GM23338 (cell line): ENCODE data around the gene GLI3. TPM values are rescaled to one million over a fixed set of nuclear protein-coding genes. Genes with fewer than 3 reads are reported as not detected.

Experiments used
- ATAC-seq: fragments of 200-7000 bp; cut with Tn5 transposase; 3 replicates; pipeline ENCODE4 v1.9.1; 2020
- DNase-seq: peaks from one replicate; pipeline ENCODE4 v3.0.0-alpha.2; 2015; ENCODE audit warnings: low spot score
- H2AFZ ChIP-seq: fragments of 200-600 bp; sonication (generic); 2 replicates; pipeline ENCODE4 v1.8.0; 2016; ENCODE audit warnings: antibody characterized with exemption, mild to moderate bottlenecking, moderate library complexity
- H3F3A ChIP-seq: fragments of 200-600 bp; sonication (generic); replicated peaks from 2 replicates; pipeline ENCODE4 v1.8.0; 2017; ENCODE audit warnings: antibody characterized with exemption, mixed run types, low read depth
- H3K27ac ChIP-seq: fragments of 200-600 bp; sonication (generic); 2 replicates; pipeline ENCODE4 v1.6.1; 2016; ENCODE audit warnings: low read depth
- H3K27me3 ChIP-seq: fragments of 200-600 bp; sonication (generic); 2 replicates; pipeline ENCODE4 v1.8.0; 2016; ENCODE audit warnings: mild to moderate bottlenecking, mixed run types, moderate library complexity; ENCODE audit not compliant: insufficient read depth
- H3K36me3 ChIP-seq: fragments of 200-600 bp; sonication (generic); 2 replicates; pipeline ENCODE4 v1.8.0; 2016; ENCODE audit warnings: mild to moderate bottlenecking; ENCODE audit not compliant: insufficient read depth
- H3K4me1 ChIP-seq: fragments of 200-600 bp; sonication (generic); 2 replicates; pipeline ENCODE4 v1.8.0; 2016; ENCODE audit warnings: mild to moderate bottlenecking, moderate library complexity; ENCODE audit not compliant: insufficient read depth
- H3K4me2 ChIP-seq: fragments of 200-600 bp; sonication (generic); 2 replicates; pipeline ENCODE4 v1.7.1; 2017; ENCODE audit warnings: mixed run types
- H3K4me3 ChIP-seq: fragments of 200-600 bp; sonication (generic); 2 replicates; pipeline ENCODE4 v1.6.1; 2016; ENCODE audit warnings: mixed run types
- H3K79me2 ChIP-seq: fragments of 200-600 bp; sonication (generic); replicated peaks from 2 replicates; pipeline ENCODE4 v1.8.0; 2017; ENCODE audit warnings: mild to moderate bottlenecking; ENCODE audit not compliant: insufficient read depth
- H3K9me2 ChIP-seq: fragments of 200-600 bp; sonication (generic); 2 replicates; pipeline ENCODE4 v1.8.0; 2017; ENCODE audit not compliant: insufficient read depth
- H4K20me1 ChIP-seq: fragments of 200-600 bp; sonication (generic); replicated peaks from 2 replicates; pipeline ENCODE4 v1.8.0; 2017; ENCODE audit warnings: mild to moderate bottlenecking; ENCODE audit not compliant: insufficient read depth
- H3K27ac Mint-ChIP-seq: 2 replicates; pipeline ENCODE4 v1.8.0; 2020; ENCODE audit warnings: inconsistent platforms, mild to moderate bottlenecking, moderate library complexity, mixed read lengths
- H3K27me3 Mint-ChIP-seq: 3 replicates; pipeline ENCODE4 v1.8.0; 2022; ENCODE audit warnings: low read depth, mild to moderate bottlenecking, moderate library complexity, mixed read lengths, inconsistent platforms; ENCODE audit not compliant: insufficient read depth, poor library complexity
- H3K36me3 Mint-ChIP-seq: 3 replicates; pipeline ENCODE4 v1.8.0; 2021; ENCODE audit warnings: low read depth, mild to moderate bottlenecking, inconsistent platforms, moderate library complexity, mixed read lengths
- H3K4me1 Mint-ChIP-seq: 3 replicates; pipeline ENCODE4 v1.8.0; 2020; ENCODE audit warnings: mild to moderate bottlenecking, inconsistent platforms, mixed read lengths
- H3K4me3 Mint-ChIP-seq: 3 replicates; pipeline ENCODE4 v1.8.0; 2021; ENCODE audit warnings: moderate library complexity, mild to moderate bottlenecking, inconsistent platforms, mixed read lengths
- H3K9me3 Mint-ChIP-seq: 3 replicates; pipeline ENCODE4 v1.8.0; 2020; ENCODE audit warnings: moderate library complexity, mild to moderate bottlenecking, inconsistent platforms, mixed read lengths
- CREB1 ChIP-seq: fragments of 250-450 bp; sonication (Bioruptor Pico); IDR thresholded peaks from 2 replicates; pipeline ENCODE4 v1.5.0; 2020; ENCODE audit warnings: low read depth, mild to moderate bottlenecking, moderate library complexity
- EZH2 ChIP-seq: fragments of 200-600 bp; sonication (generic); IDR thresholded peaks from one replicate; pipeline ENCODE4 v1.8.0; 2017; ENCODE audit warnings: antibody characterized with exemption, mild to moderate bottlenecking, low read depth; ENCODE audit not compliant: unreplicated experiment
- JUNB ChIP-seq: IDR thresholded peaks from one replicate; pipeline ENCODE4 v1.6.1; 2016; ENCODE audit warnings: antibody characterized with exemption; ENCODE audit not compliant: unreplicated experiment
- ZNF331 ChIP-seq: fragments of 250-450 bp; sonication (Bioruptor Pico); IDR thresholded peaks from 2 replicates; pipeline ENCODE4 v1.5.0; 2020; ENCODE audit warnings: low read depth, mild to moderate bottlenecking, moderate library complexity
- polyA plus RNA-seq: library from polyadenylated mRNA; unstranded; fragments of >200 nt; fragmentation: Nextera tagmentation; extraction: Ambion mirVana; gene quantifications from 2 replicates; pipeline ENCODE4 v1.2.1, GENCODE V29; 2016
- total RNA-seq: library from RNA; depleted of rRNA; stranded (reverse); fragments of >200 nt; shearing (Covaris generic); gene quantifications from 2 replicates; pipeline ENCODE4 v1.2.3, GENCODE V29; 2014
- TF ChIP-seq, protein P1 (sequence below): fragments of 250-450 bp; sonication (Bioruptor Pico); IDR thresholded peaks from 2 replicates; pipeline ENCODE4 v1.5.0; 2020; ENCODE audit warnings: mild to moderate bottlenecking, moderate library complexity
- TF ChIP-seq, protein P2 (sequence below): IDR thresholded peaks from 2 replicates; pipeline ENCODE4 v1.6.1; 2016; ENCODE audit warnings: antibody characterized with exemption
- TF ChIP-seq, protein P3 (sequence below), 2 experiments: fragments of 200-600 bp in 1 of 2; sonication (generic) in 1 of 2; conservative IDR thresholded peaks; 2 replicates each; pipeline versions ENCODE4 v1.5.1 to v1.6.1; 2016 to 2017; ENCODE audit warnings: antibody characterized with exemption in 2 of 2, low read depth in 2 of 2, mild to moderate bottlenecking in 2 of 2, moderate library complexity in 1 of 2

Gene GLI3
- total and polyA plus RNA-seq, 2 experiments from 2014 or later = 16.1 to 17.9 TPM

DNA sequence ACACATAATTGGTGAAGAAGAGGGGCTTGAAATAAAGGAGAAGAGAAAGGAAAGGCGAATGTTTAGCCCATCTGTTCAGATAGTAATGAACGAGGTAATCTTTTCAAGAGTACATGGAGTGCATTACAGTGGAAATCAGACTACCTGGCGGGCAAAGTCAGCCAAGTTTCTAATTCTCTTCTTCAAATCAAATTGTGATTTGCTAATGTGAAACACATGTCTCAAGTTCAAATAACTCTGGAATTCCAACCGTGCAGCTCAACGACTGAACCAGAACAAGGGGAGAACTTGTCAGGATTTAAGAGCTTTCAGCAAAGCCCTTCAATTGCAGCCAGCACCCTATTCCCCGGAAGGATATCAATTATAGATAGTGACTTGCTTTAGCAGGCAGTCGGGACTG, 216.9 kb downstream of the GLI3 start:
- H3K4me1 Mint-ChIP-seq = peaks cover 60% of the 10 kb centered on the region
- H3K27me3 Mint-ChIP-seq = no peaks in the 10 kb centered on the region
- no peak overlapping the region for H2AFZ ChIP-seq
- no peak overlapping the region for H3K4me3 Mint-ChIP-seq
- H3K27ac Mint-ChIP-seq = no peak overlapping the region
- peaks cover 3% of the 10 kb centered on the region; the same call in 1 of the 2 replicates for H3K36me3 ChIP-seq
- H3K79me2 ChIP-seq = no peaks in the 10 kb centered on the region
- H3K4me3 ChIP-seq = no peak overlapping the region
- peaks cover 26% of the 10 kb centered on the region for H3K36me3 Mint-ChIP-seq
- H3K4me2 ChIP-seq = no peak overlapping the region
- H3K4me1 ChIP-seq = peaks cover 11% of the 10 kb centered on the region
- no peak for TF ChIP-seq ZNF331 (CRISPR knock-in tag)
- no peak for TF ChIP-seq CREB1 (CRISPR knock-in tag)
- TF ChIP-seq, protein P1, sequence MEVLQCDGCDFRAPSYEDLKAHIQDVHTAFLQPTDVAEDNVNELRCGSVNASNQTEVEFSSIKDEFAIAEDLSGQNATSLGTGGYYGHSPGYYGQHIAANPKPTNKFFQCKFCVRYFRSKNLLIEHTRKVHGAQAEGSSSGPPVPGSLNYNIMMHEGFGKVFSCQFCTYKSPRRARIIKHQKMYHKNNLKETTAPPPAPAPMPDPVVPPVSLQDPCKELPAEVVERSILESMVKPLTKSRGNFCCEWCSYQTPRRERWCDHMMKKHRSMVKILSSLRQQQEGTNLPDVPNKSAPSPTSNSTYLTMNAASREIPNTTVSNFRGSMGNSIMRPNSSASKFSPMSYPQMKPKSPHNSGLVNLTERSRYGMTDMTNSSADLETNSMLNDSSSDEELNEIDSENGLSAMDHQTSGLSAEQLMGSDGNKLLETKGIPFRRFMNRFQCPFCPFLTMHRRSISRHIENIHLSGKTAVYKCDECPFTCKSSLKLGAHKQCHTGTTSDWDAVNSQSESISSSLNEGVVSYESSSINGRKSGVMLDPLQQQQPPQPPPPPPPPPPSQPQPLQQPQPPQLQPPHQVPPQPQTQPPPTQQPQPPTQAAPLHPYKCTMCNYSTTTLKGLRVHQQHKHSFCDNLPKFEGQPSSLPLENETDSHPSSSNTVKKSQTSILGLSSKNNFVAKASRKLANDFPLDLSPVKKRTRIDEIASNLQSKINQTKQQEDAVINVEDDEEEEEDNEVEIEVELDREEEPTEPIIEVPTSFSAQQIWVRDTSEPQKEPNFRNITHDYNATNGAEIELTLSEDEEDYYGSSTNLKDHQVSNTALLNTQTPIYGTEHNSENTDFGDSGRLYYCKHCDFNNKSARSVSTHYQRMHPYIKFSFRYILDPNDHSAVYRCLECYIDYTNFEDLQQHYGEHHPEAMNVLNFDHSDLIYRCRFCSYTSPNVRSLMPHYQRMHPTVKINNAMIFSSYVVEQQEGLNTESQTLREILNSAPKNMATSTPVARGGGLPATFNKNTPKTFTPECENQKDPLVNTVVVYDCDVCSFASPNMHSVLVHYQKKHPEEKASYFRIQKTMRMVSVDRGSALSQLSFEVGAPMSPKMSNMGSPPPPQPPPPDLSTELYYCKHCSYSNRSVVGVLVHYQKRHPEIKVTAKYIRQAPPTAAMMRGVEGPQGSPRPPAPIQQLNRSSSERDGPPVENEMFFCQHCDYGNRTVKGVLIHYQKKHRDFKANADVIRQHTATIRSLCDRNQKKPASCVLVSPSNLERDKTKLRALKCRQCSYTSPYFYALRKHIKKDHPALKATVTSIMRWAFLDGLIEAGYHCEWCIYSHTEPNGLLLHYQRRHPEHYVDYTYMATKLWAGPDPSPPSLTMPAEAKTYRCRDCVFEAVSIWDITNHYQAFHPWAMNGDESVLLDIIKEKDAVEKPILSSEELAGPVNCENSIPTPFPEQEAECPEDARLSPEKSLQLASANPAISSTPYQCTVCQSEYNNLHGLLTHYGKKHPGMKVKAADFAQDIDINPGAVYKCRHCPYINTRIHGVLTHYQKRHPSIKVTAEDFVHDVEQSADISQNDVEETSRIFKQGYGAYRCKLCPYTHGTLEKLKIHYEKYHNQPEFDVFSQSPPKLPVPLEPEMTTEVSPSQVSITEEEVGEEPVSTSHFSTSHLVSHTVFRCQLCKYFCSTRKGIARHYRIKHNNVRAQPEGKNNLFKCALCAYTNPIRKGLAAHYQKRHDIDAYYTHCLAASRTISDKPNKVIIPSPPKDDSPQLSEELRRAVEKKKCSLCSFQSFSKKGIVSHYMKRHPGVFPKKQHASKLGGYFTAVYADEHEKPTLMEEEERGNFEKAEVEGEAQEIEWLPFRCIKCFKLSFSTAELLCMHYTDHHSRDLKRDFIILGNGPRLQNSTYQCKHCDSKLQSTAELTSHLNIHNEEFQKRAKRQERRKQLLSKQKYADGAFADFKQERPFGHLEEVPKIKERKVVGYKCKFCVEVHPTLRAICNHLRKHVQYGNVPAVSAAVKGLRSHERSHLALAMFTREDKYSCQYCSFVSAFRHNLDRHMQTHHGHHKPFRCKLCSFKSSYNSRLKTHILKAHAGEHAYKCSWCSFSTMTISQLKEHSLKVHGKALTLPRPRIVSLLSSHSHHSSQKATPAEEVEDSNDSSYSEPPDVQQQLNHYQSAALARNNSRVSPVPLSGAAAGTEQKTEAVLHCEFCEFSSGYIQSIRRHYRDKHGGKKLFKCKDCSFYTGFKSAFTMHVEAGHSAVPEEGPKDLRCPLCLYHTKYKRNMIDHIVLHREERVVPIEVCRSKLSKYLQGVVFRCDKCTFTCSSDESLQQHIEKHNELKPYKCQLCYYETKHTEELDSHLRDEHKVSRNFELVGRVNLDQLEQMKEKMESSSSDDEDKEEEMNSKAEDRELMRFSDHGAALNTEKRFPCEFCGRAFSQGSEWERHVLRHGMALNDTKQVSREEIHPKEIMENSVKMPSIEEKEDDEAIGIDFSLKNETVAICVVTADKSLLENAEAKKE (CRISPR knock-in tag) = no peak
- TF ChIP-seq JUNB = no peak
- TF ChIP-seq, protein P2, sequence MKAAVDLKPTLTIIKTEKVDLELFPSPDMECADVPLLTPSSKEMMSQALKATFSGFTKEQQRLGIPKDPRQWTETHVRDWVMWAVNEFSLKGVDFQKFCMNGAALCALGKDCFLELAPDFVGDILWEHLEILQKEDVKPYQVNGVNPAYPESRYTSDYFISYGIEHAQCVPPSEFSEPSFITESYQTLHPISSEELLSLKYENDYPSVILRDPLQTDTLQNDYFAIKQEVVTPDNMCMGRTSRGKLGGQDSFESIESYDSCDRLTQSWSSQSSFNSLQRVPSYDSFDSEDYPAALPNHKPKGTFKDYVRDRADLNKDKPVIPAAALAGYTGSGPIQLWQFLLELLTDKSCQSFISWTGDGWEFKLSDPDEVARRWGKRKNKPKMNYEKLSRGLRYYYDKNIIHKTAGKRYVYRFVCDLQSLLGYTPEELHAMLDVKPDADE = no peak
- TF ChIP-seq, protein P3, sequence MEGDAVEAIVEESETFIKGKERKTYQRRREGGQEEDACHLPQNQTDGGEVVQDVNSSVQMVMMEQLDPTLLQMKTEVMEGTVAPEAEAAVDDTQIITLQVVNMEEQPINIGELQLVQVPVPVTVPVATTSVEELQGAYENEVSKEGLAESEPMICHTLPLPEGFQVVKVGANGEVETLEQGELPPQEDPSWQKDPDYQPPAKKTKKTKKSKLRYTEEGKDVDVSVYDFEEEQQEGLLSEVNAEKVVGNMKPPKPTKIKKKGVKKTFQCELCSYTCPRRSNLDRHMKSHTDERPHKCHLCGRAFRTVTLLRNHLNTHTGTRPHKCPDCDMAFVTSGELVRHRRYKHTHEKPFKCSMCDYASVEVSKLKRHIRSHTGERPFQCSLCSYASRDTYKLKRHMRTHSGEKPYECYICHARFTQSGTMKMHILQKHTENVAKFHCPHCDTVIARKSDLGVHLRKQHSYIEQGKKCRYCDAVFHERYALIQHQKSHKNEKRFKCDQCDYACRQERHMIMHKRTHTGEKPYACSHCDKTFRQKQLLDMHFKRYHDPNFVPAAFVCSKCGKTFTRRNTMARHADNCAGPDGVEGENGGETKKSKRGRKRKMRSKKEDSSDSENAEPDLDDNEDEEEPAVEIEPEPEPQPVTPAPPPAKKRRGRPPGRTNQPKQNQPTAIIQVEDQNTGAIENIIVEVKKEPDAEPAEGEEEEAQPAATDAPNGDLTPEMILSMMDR (conservative IDR thresholded peaks at IDR 0.05; ENCODE audit: low read depth in 2 of 2) = no peak
- TF ChIP-seq EZH2 = no peak
- H4K20me1 ChIP-seq = no peaks in the 10 kb centered on the region
- no peaks in the 10 kb centered on the region for H3K27me3 ChIP-seq
- no peak for DNase-seq
- ATAC-seq = no peak
- H3K9me2 ChIP-seq = no peaks in the 10 kb centered on the region
- no peaks in the 10 kb centered on the region for H3F3A ChIP-seq
- no peak overlapping the region for H3K27ac ChIP-seq
- peaks cover 4% of the 10 kb centered on the region; the same call in 1 of the 3 replicates for H3K9me3 Mint-ChIP-seq
